WI38 (cell line): Measurements from ENCODE around the gene APBA1.

Source experiments
- H3K4me3 ChIP-seq: 2 replicates; pipeline ENCODE4 v1.5.1; 2011; ENCODE audit warnings: low read depth, mild to moderate bottlenecking, control low read depth, low read length
- CTCF ChIP-seq: IDR thresholded peaks from 2 replicates; pipeline ENCODE4 v1.5.1; 2012; ENCODE audit warnings: low read depth, mild to moderate bottlenecking, control low read depth, low read length

The APBA1 gene

GRCh38 chr9:69483886-69484422 is 188.2 kb downstream of the APBA1 start:
- no peak overlapping the region for H3K4me3 ChIP-seq
- no peak for TF ChIP-seq CTCF

GRCh38 chr9:69476797-69477196 is 195.4 kb downstream of the APBA1 start:
- no peak overlapping the region for H3K4me3 ChIP-seq
- no peak for TF ChIP-seq CTCF

GRCh38 chr9:69476016-69476415 is 196.2 kb downstream of the APBA1 start:
- TF ChIP-seq CTCF, result no peak
- no peak overlapping the region for H3K4me3 ChIP-seq

GRCh38 chr9:69474821-69475220 is 197.3 kb downstream of the APBA1 start:
- no peak for TF ChIP-seq CTCF
- no peak overlapping the region for H3K4me3 ChIP-seq

- H3K4me3 ChIP-seq, result no peak overlapping the region
- TF ChIP-seq CTCF, result no peak
These were observed 200.0 kb downstream of the APBA1 start for GRCh38 chr9:69472101-69472620.

- no peak overlapping the region for H3K4me3 ChIP-seq
- no peak for TF ChIP-seq CTCF
These were observed 200.7 kb downstream of the APBA1 start for GRCh38 chr9:69471433-69471832.

- TF ChIP-seq CTCF, result no peak
These were observed 201.8 kb downstream of the APBA1 start for GRCh38 chr9:69470186-69470977.

More at GRCh38 chr9:69470186-69470977, 201.8 kb downstream of the APBA1 start:
- H3K4me3 ChIP-seq, result no peak overlapping the region
